SHP77 treated with DMSO at 0.1 percent for 48 hours (cell line): ENCODE data around the gene PLIN1.
A peak's percentile ranks its signal among the peaks of the same experiment; 100 is the strongest.
"Not testable (repeated sequence)": the region's sequence is repeated elsewhere in the genome, so short reads cannot be mapped to it uniquely, and the experiment has no call there.

ENCODE experiments used
- DNase-seq: peaks from one replicate; lab custom pipeline; 2025; lab: John Stamatoyannopoulos, UW

The PLIN1 gene

DNA sequence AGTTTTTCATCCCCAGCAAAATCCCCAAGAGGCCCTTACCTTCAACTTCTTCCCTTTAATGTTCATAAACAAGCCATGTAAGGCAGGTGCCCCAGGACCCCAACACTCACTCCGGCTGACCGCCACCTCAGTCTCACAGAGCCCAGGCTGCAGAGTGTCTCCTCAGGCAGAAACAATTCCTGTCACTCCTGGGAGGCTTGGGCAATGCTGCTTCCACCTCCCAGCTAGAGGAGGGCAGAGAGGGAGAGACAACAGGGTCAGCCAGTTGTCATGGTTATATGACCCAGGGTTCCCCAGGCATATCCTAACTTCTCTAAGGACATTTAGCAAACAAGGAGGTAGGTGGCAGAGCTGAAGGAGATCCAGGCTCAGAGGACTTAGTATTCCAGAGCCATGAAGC is at the start of gene PLIN1:
TSS of gene PLIN1 (minus strand) at position 156 of the 400 bp plus-strand sequence. CDS start 1,878 bp downstream, outside the sequence.
- DNase-seq: no peak

DNA sequence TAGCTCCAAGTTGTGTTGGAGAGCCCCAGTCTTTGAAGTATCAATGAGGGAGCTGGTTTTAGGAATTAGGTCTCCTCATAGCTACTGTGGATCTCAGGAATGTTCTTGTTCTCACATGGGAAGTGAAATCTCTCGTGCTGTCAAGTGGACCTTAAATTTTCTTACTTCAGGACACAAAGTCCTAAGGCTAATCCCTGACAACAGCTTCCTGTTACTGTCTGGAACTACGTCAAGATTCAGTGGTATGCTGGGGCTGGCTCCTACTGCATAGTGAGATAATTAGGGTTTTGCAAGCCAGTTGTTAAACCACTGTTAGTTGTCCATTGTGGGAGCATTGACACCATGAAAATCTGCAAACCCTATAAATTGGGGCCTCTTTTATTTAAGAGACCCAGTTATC is 49.1 kb upstream of the PLIN1 start:
- DNase-seq: no peak

DNA sequence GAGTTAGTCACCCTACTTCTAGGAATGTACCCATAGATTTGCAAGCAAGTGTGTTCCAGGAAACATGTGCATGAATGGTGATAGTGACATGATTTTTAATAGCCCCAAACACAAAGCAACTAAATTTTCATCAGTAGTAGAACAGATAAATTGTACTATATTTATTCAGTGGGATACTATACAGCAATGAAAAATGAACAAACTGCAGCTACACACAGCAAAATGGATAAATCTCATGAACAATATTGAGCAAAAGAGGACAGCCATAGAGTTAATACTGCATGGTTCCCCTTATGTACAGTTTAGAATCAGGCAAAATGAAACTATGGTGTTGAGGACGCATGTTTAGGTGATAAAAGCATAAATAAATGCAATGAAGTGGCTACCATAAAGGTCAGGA is 45.9 kb upstream of the PLIN1 start:
- DNase-seq: no peak

- DNase-seq: no peak
Measured at GRCh38 chr15:89724621-89725020, 45.5 kb upstream of the PLIN1 start.

GRCh38 chr15:89723031-89723430 is 43.9 kb upstream of the PLIN1 start:
- DNase-seq: no peak

DNA sequence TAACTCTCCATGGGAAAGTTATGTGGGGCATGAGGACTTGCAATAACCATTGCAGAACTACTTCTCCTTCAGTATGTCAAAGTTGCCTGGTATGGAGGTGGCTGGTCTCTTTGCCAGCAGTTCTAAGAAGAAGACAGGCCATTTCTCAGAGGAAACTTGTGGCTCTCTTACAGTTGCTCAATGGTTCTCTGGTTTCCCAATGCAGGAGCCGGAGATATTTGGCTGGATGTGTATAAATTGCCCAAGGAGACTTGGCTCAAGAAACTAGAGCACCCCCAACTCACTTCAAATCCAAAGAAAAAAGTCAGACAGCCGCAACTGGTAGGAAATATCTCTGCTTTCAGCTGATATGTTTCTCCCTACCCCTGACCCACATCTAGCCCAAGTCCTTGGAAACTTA is 35.6 kb upstream of the PLIN1 start:
- no peak for DNase-seq

DNA sequence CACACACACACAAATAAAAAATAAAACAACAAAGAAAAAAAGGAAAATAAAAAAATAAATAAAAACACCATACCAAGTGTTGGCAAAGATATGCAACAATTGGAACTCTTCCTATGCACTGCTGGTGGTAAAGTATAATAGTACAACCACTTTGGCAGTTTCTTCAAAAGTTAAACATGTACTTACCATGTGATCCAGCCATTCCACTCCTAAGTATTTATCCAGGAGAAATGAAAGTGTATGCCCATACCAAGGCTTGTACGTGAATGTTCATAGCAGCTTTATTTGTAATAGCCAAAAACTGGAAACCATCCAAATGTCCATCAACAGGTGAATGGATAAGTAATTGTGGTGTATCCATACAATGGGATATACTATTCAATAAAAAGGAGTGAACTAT is 28.4 kb upstream of the PLIN1 start:
- DNase-seq: no peak

DNA sequence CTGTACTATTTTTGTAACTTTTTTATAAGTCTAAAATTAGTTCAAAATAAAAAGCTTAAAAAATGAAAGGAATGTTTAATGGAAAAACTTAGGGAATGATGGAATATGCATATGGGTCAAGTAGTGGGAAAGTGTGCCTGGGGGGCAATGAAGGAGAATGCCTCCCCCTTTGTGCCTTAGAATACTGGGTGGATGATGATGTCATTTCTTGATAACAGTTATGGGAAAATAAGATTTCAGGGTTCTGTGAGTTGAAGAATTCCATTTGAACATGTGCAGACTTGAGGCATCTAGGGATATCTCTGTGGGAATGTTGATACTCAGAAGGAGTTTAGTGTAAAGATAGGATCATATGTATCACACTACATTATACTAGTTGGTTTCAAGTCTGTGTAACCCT is 25.2 kb upstream of the PLIN1 start:
- DNase-seq: no peak

GRCh38 chr15:89695198-89695597 is 16.0 kb upstream of the PLIN1 start:
- DNase-seq: no peak

GRCh38 chr15:89693696-89694095 is 14.5 kb upstream of the PLIN1 start:
- DNase-seq: no peak

DNA sequence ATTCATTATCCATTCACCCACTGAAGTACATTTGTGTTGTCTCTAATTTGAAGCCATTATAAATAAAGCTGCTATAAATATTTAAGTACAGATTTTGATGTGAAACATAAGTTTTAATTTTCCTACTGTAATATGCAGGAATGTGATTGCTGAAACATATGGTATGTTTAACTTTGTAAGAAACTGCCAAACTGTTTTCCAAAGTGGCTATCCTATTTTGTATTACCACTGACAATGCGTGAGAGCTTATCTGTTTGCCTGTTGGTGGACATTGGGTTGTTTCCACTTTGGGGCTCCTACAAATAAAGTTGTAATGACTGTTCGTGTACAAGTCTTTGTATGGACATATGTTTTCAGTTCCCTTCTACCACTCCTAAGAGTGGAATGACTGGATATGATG is 13.9 kb upstream of the PLIN1 start:
- no peak for DNase-seq

- DNase-seq: peak; percentile 45
Measured at GRCh38 chr15:89690276-89691218, 11.4 kb upstream of the PLIN1 start, which contains the start of the genes PEX11A and WDR93. TSS of gene PEX11A (minus strand) at chr15:89690754. CDS start at chr15:89690632, 122 bp downstream. TSS of gene WDR93 (plus strand) at chr15:89690811. CDS start at chr15:89701747, 10,936 bp downstream.

- not testable (repeated sequence) for DNase-seq
Measured at GRCh38 chr15:89689930-89690275, 10.7 kb upstream of the PLIN1 start.

GRCh38 chr15:89686522-89686921 is 7.4 kb upstream of the PLIN1 start:
- DNase-seq: no peak

GRCh38 chr15:89685995-89686394 is 6.8 kb upstream of the PLIN1 start:
- DNase-seq: no peak

DNA sequence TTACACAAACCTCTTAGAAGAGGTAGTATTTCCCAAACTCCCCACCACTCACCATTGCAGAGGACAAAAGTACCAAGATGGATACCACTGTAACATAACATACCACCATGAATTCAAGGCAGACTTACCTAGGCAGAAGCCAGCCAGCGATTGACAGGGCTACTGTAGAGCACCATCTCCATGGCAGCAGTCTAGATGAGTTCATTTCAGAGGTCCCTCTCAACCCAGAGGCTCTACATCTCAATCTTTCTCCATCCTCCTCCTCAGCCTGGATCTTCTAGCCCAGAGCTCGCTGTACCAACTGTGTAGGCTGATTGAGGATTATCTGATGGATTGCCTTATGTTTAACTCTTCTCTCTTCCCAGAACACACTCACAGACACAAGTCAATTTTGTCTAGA is 2.0 kb upstream of the PLIN1 start:
- no peak for DNase-seq

DNA sequence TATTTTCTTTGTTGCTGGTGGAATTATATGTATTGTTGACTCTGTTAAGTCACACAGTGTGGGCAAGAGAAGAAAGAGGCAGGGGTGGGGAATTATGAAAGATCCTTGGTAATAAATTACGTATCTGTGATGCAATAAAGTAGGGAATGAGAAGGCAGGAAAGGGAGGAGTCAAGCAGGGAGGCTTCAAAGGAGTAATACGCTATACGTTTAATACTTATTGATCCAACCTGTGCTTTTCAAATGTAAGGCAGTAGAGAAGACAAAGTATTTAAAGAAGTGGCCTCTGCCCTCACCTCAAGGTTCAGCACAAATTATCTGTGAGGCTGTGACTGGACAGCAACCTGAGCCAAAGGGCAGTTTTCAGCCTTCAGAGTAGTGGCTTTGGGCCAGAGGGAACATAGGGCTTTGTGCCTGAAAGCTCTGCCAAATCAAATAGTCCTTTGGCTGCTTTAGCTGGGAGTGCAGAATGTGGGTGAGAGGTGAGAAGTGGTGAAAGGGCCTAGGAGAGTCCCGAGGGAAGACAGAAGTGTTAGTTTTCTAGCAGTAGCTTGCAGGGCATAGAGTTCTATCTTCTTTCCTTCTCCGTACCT is 1.2 kb upstream of the PLIN1 start:
- DNase-seq: peak; percentile 20

GRCh38 chr15:89677381-89677780 is 1.8 kb downstream of the PLIN1 start:
- DNase-seq: no peak

GRCh38 chr15:89675606-89676005 is 3.6 kb downstream of the PLIN1 start:
- no peak for DNase-seq

DNA sequence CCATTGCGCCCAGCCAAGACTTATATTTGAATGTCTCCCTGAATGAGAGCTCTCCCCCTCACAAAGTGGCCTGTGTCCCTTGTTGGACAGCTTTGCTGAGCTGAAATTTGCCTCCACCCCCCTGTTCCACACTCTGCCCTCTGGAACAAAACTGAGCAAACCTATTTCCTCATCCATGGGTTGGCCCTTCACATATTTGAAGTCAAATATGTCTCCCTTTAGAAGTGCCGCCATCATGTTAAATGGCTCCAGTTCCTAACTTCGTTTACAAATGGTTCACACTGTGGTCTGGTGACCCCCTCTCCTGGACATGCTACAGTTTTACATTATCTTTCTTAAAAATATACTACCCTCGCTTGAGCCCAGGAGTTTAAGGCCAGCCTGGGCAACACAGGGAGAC is 4.6 kb downstream of the PLIN1 start:
- no peak for DNase-seq

- peak; percentile 79 for DNase-seq
Measured at GRCh38 chr15:89673165-89673512, 6.0 kb downstream of the PLIN1 start.

GRCh38 chr15:89672221-89673164 is 6.7 kb downstream of the PLIN1 start:
- no peak for DNase-seq
